ENCODE measurements around the gene PDZD8. TPM values are rescaled to one million over a fixed set of nuclear protein-coding genes. Genes with fewer than 3 reads are reported as not detected.

PDZD8 gene
- total and polyA plus RNA-seq, 4 experiments from 2014 or later = 3.6 to 15.0 (median 11.4) TPM

- CTCF ChIA-PET (ENCODE audit: partially characterized antibody) = interaction anchor here (1.1 kb wide), 1 partner anchor 33 kb away, joined by 4 read pairs; no protein-coding TSS in a partner anchor
- no peaks in the 10 kb centered on the region for H3K9me3 ChIP-seq (ENCODE audit: control insufficient read depth in 1 of 2, low read length in 2 of 2)
- Mint-ChIP-seq H3K27me3 (peaks cover 24 to 27% of the 10 kb centered on the region in 2 donors), H3K4me1 (no peaks in the 10 kb centered on the region), H3K36me3 (no peaks in the 10 kb centered on the region), H3K9me3 (no peaks in the 10 kb centered on the region), H3K27ac (no peak overlapping the region), H3K4me3 (no peak overlapping the region)
- no peak overlapping the region for H3K27ac ChIP-seq (ENCODE audit: low read depth, low read length)
- no peaks in the 10 kb centered on the region for H3K27me3 ChIP-seq (ENCODE audit: insufficient read depth, low read length)
- H3K4me1 ChIP-seq (ENCODE audit: insufficient read depth, low read length) = no peaks in the 10 kb centered on the region
- no peak for DNase-seq
- intact Hi-C loops (cut with micrococcal nuclease) = no loop called here
- POLR2A ChIA-PET (ENCODE audit: partially characterized antibody) = no interaction called here
- no peaks in the 10 kb centered on the region for H3K36me3 ChIP-seq (ENCODE audit: insufficient read depth, low read length)
- H3K4me3 ChIP-seq (ENCODE audit: low read length in 2 of 2) = no peak overlapping the region
These were observed 125.6 kb downstream of the PDZD8 start for GRCh38 chr10:117249493-117250093.

- H3K4me1 ChIP-seq (ENCODE audit: insufficient read depth, low read length) = no peaks in the 10 kb centered on the region
- Mint-ChIP-seq H3K27ac (no peak overlapping the region), H3K27me3 (peaks cover 28 to 32% of the 10 kb centered on the region in 2 donors), H3K4me3 (no peak overlapping the region), H3K9me3 (no peaks in the 10 kb centered on the region), H3K4me1 (no peaks in the 10 kb centered on the region), H3K36me3 (no peaks in the 10 kb centered on the region)
- no peaks in the 10 kb centered on the region for H3K27me3 ChIP-seq (ENCODE audit: insufficient read depth, low read length)
- no peak overlapping the region for H3K27ac ChIP-seq (ENCODE audit: low read depth, low read length)
- no peak overlapping the region for H3K4me3 ChIP-seq (ENCODE audit: low read length in 2 of 2)
- DNase-seq = no peak
- POLR2A ChIA-PET (ENCODE audit: partially characterized antibody) = no interaction called here
- no peaks in the 10 kb centered on the region for H3K36me3 ChIP-seq (ENCODE audit: insufficient read depth, low read length)
- intact Hi-C loops (cut with micrococcal nuclease) = no loop called here
- H3K9me3 ChIP-seq (ENCODE audit: control insufficient read depth in 1 of 2, low read length in 2 of 2) = no peaks in the 10 kb centered on the region
- CTCF ChIA-PET (ENCODE audit: partially characterized antibody) = interaction anchor here (1.1 kb wide), 1 partner anchor 32 kb away, joined by 4 read pairs; no protein-coding TSS in a partner anchor
These were observed 126.3 kb downstream of the PDZD8 start for GRCh38 chr10:117248750-117249465.

GRCh38 chr10:117246997-117247671, 128.1 kb downstream of the PDZD8 start:
- Mint-ChIP-seq H3K36me3 (no peaks in the 10 kb centered on the region), H3K27ac (no peak overlapping the region), H3K4me1 (peaks cover 0 to 5% (median under 1%) of the 10 kb centered on the region in 4 donors), H3K4me3 (no peak overlapping the region), H3K27me3 (peaks cover 38 to 41% of the 10 kb centered on the region in 2 donors), H3K9me3 (no peaks in the 10 kb centered on the region)
- Histone ChIP-seq H3K27ac (ENCODE audit: low read depth, low read length) (no peak overlapping the region), H3K27me3 (ENCODE audit: insufficient read depth, low read length) (no peaks in the 10 kb centered on the region), H3K4me3 (ENCODE audit: low read length in 2 of 2) (no peak overlapping the region), H3K36me3 (ENCODE audit: insufficient read depth, low read length) (no peaks in the 10 kb centered on the region), H3K4me1 (ENCODE audit: insufficient read depth, low read length) (no peaks in the 10 kb centered on the region), H3K9me3 (ENCODE audit: control insufficient read depth in 1 of 2, low read length in 2 of 2) (no peaks in the 10 kb centered on the region)
- CTCF ChIA-PET (ENCODE audit: partially characterized antibody) = interaction anchor here (0.8 to 1.3 kb wide), 2 partner anchors 30 to 73 kb away, joined by 3 to 7 read pairs; no protein-coding TSS in a partner anchor
- POLR2A ChIA-PET (ENCODE audit: partially characterized antibody) = no interaction called here
- intact Hi-C loops (cut with micrococcal nuclease) = no loop called here
- no peak for DNase-seq

GRCh38 chr10:117242463-117242832, 132.8 kb downstream of the PDZD8 start:
- Histone ChIP-seq H3K36me3 (ENCODE audit: insufficient read depth, low read length) (no peaks in the 10 kb centered on the region), H3K27me3 (ENCODE audit: insufficient read depth, low read length) (no peaks in the 10 kb centered on the region), H3K27ac (ENCODE audit: low read depth, low read length) (no peak overlapping the region), H3K9me3 (ENCODE audit: control insufficient read depth in 1 of 2, low read length in 2 of 2) (no peaks in the 10 kb centered on the region), H3K4me1 (ENCODE audit: insufficient read depth, low read length) (no peaks in the 10 kb centered on the region), H3K4me3 (ENCODE audit: low read length in 2 of 2) (no peak overlapping the region)
- intact Hi-C loops (cut with micrococcal nuclease) = no loop called here
- CTCF ChIA-PET (ENCODE audit: partially characterized antibody) = no interaction called here
- Mint-ChIP-seq H3K36me3 (no peaks in the 10 kb centered on the region), H3K9me3 (no peaks in the 10 kb centered on the region), H3K27ac (no peak overlapping the region), H3K4me3 (peak overlapping the region in 2 of 8 donors; percentile 25 to 46), H3K4me1 (peaks cover 0 to 9% (median 6%) of the 10 kb centered on the region in 4 donors), H3K27me3 (peaks cover 32 to 36% of the 10 kb centered on the region in 2 donors)
- POLR2A ChIA-PET (ENCODE audit: partially characterized antibody) = no interaction called here
- DNase-seq = no peak

- Mint-ChIP-seq H3K4me3 (peak overlapping the region in 5 of 8 donors; percentile 28 to 74 (median 46)), H3K4me1 (peaks cover 0 to 9% (median 6%) of the 10 kb centered on the region in 4 donors), H3K27me3 (peaks cover 30 to 33% of the 10 kb centered on the region in 2 donors), H3K9me3 (no peaks in the 10 kb centered on the region), H3K36me3 (no peaks in the 10 kb centered on the region), H3K27ac (no peak overlapping the region)
- CTCF ChIA-PET (ENCODE audit: partially characterized antibody) = no interaction called here
- intact Hi-C loops (cut with micrococcal nuclease) = no loop called here
- Histone ChIP-seq H3K4me3 (ENCODE audit: low read length in 2 of 2) (no peak overlapping the region), H3K9me3 (ENCODE audit: control insufficient read depth in 1 of 2, low read length in 2 of 2) (no peaks in the 10 kb centered on the region), H3K27ac (ENCODE audit: low read depth, low read length) (no peak overlapping the region), H3K36me3 (ENCODE audit: insufficient read depth, low read length) (no peaks in the 10 kb centered on the region), H3K4me1 (ENCODE audit: insufficient read depth, low read length) (no peaks in the 10 kb centered on the region), H3K27me3 (ENCODE audit: insufficient read depth, low read length) (no peaks in the 10 kb centered on the region)
- DNase-seq = no peak
- POLR2A ChIA-PET (ENCODE audit: partially characterized antibody) = no interaction called here
These were observed 133.4 kb downstream of the PDZD8 start for GRCh38 chr10:117241541-117242462.

GRCh38 chr10:117240621-117241529, 134.4 kb downstream of the PDZD8 start, which contains the start of gene SLC18A2:
Gene SLC18A2 (plus strand): TSS chr10:117241114. CDS start chr10:117241694, 580 bp downstream.
- Histone ChIP-seq H3K9me3 (ENCODE audit: control insufficient read depth in 1 of 2, low read length in 2 of 2) (no peaks in the 10 kb centered on the region), H3K4me3 (ENCODE audit: low read length in 2 of 2) (no peak within 1 kb of the TSS), H3K4me1 (ENCODE audit: insufficient read depth, low read length) (no peaks in the 10 kb centered on the region), H3K27ac (ENCODE audit: low read depth, low read length) (no peak within 1 kb of the TSS), H3K27me3 (ENCODE audit: insufficient read depth, low read length) (no peaks in the 10 kb centered on the region), H3K36me3 (ENCODE audit: insufficient read depth, low read length) (no peaks in the 10 kb centered on the region)
- H3K36me3 Mint-ChIP-seq = no peaks in the 10 kb centered on the region
- POLR2A ChIA-PET (ENCODE audit: partially characterized antibody) = no interaction called here
- no peak for DNase-seq
- peaks cover 30 to 32% of the 10 kb centered on the region in 2 donors for H3K27me3 Mint-ChIP-seq
- H3K4me1 Mint-ChIP-seq = peaks cover 0 to 9% (median 6%) of the 10 kb centered on the region in 4 donors
- no peak within 1 kb of the TSS for H3K27ac Mint-ChIP-seq
- CTCF ChIA-PET (ENCODE audit: partially characterized antibody) = no interaction called here
- peak within 1 kb of the TSS in 5 of 8 donors; percentile 28 to 74 (median 46) for H3K4me3 Mint-ChIP-seq
- intact Hi-C loops (cut with micrococcal nuclease) = no loop called here
- H3K9me3 Mint-ChIP-seq = peaks cover 0 to 1% (median 0%) of the 10 kb centered on the region in 8 donors

All from CD4-positive, alpha-beta memory T cell (primary cell).